ENCODE measurements around the gene COL15A1.

The COL15A1 gene

GRCh38 chr9:98974106-98974505, 30.4 kb downstream of the COL15A1 start:
- no peak for DNase-seq

GRCh38 chr9:98974554-98974953, 30.8 kb downstream of the COL15A1 start:
- no peak for DNase-seq

- peak; percentile 69 for DNase-seq
Measured at GRCh38 chr9:98974994-98975712, 31.4 kb downstream of the COL15A1 start.

- no peak for DNase-seq
Measured at GRCh38 chr9:98975838-98976237, 32.1 kb downstream of the COL15A1 start.

- no peak for DNase-seq
Measured at GRCh38 chr9:98977246-98977714, 33.6 kb downstream of the COL15A1 start.

- DNase-seq: no peak
Measured at GRCh38 chr9:98977813-98978212, 34.1 kb downstream of the COL15A1 start.

- DNase-seq: no peak
Measured at GRCh38 chr9:98978231-98978681, 34.5 kb downstream of the COL15A1 start.

GRCh38 chr9:98980291-98980690, 36.6 kb downstream of the COL15A1 start:
- no peak for DNase-seq

- DNase-seq: no peak
Measured at GRCh38 chr9:98983295-98984268, 39.9 kb downstream of the COL15A1 start.

GRCh38 chr9:98985596-98985995, 41.9 kb downstream of the COL15A1 start:
- no peak for DNase-seq

GRCh38 chr9:98986866-98987651, 43.4 kb downstream of the COL15A1 start:
- no peak for DNase-seq

- no peak for DNase-seq
Measured at GRCh38 chr9:98989036-98990000, 45.6 kb downstream of the COL15A1 start.

GRCh38 chr9:98990181-98990870, 46.6 kb downstream of the COL15A1 start:
- DNase-seq: no peak

GRCh38 chr9:98992107-98992884, 48.6 kb downstream of the COL15A1 start:
- DNase-seq: no peak

- no peak for DNase-seq
Measured at GRCh38 chr9:98992885-98993569, 49.3 kb downstream of the COL15A1 start.

GRCh38 chr9:98993570-98993945, 49.9 kb downstream of the COL15A1 start:
- no peak for DNase-seq

GRCh38 chr9:98994172-98995058, 50.7 kb downstream of the COL15A1 start:
- no peak for DNase-seq

GRCh38 chr9:98995059-98995671, 51.5 kb downstream of the COL15A1 start:
- DNase-seq: no peak

Measured in NCI-H2107 (cell line).